ENCODE measurements around the gene AKAP8L.

AKAP8L gene

DNA sequence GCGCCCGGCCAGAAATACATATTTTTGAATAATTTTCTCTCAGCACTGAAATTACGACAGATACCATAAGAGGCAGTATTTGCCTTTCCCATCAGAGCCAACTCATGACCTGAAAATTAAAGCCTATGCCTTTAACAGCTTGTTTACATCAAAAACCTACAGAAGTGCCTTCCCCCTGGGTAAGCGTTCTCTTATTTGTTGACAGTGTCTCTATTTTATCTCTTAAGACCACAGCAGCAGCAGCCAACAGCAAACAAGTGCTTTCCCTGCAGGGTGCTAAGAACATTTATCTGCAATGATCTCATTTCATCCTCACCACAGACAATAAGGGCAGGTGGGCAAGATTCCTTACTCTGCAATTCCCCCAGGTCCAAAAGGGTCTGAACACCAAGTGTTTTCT, 6.0 kb downstream of the AKAP8L start:
- TF ChIP-seq, protein P1, sequence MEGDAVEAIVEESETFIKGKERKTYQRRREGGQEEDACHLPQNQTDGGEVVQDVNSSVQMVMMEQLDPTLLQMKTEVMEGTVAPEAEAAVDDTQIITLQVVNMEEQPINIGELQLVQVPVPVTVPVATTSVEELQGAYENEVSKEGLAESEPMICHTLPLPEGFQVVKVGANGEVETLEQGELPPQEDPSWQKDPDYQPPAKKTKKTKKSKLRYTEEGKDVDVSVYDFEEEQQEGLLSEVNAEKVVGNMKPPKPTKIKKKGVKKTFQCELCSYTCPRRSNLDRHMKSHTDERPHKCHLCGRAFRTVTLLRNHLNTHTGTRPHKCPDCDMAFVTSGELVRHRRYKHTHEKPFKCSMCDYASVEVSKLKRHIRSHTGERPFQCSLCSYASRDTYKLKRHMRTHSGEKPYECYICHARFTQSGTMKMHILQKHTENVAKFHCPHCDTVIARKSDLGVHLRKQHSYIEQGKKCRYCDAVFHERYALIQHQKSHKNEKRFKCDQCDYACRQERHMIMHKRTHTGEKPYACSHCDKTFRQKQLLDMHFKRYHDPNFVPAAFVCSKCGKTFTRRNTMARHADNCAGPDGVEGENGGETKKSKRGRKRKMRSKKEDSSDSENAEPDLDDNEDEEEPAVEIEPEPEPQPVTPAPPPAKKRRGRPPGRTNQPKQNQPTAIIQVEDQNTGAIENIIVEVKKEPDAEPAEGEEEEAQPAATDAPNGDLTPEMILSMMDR (IDR thresholded peaks at IDR 0.05), result no peak

DNA sequence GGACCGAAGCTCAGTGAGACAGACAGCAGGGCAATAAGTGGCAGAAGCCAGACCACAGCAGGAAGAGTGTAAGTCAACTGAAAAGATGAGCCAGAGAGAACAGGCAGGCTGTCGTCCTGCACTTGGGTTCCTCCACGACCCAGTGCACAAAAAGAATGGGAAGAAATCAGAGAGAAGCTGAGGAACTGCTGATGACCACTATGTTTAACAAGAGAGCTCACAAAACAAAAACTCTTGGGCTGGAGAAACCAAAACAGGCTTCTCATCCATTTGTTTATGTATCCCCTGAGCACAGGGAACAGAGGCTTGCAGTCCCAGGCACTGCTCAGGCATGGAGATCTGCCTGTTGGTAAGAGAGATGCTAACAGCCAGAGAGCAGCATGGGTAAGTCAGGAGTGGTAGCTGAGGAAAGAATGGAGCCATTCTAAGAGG, 14.0 kb downstream of the AKAP8L start:
- TF ChIP-seq, protein P1 (IDR thresholded peaks at IDR 0.05), result no peak

DNA sequence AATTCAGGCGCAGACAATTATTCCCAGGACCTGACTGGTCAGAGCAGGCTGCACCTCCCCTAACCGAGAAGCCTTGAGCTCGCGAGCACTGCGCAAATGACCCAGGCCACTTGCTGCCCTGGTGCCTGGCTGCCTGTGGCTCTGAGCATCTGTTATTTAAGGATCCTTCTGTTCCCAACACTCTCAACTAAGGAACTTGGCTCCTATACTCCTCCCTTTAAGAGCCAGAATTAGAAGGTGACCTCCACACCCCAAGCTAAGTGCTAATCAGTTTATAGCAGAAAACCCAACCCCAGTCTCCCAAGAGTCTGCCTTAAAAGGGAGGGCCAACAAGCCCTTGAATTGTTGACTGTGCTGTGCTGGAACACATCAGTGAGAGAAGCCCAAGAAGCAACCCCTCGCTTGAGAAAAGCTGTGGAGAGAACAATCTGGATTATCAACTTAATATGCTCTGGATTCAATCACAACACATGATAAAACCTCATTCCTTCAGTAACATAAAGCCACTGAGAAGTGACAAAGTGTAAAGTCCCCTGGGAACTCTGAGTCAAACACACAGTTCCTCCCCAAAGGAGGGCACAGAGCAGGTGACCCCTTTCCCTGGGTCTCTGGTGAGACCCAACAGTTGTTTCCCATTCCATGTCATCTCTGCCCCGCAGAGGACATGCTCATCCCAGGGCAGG, 14.6 kb downstream of the AKAP8L start:
- TF ChIP-seq, protein P1 (IDR thresholded peaks at IDR 0.05), result no peak

GRCh38 chr19:15403151-15403531, 15.6 kb downstream of the AKAP8L start:
- TF ChIP-seq, protein P1 (IDR thresholded peaks at IDR 0.05), result no peak

- TF ChIP-seq, protein P1 (IDR thresholded peaks at IDR 0.05), result no peak
Observed at GRCh38 chr19:15402411-15403150, 16.2 kb downstream of the AKAP8L start.

DNA sequence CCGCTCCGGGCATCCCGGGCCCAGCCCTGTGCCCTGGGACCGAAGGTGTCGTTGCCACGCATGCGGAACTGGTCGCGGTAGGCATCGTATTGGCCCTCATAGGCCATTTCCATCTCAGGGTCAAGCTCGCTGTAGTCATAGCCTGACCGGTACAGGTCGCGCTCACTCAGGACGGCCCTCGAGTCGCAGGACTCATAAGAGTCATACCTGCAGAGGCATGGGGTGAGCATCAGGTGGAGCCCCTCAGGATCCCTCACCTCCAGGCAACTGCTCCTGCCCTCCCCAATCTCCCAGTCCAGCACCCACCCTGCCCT, 17.4 kb downstream of the AKAP8L start:
- TF ChIP-seq, protein P1 (IDR thresholded peaks at IDR 0.05), result no peak

DNA sequence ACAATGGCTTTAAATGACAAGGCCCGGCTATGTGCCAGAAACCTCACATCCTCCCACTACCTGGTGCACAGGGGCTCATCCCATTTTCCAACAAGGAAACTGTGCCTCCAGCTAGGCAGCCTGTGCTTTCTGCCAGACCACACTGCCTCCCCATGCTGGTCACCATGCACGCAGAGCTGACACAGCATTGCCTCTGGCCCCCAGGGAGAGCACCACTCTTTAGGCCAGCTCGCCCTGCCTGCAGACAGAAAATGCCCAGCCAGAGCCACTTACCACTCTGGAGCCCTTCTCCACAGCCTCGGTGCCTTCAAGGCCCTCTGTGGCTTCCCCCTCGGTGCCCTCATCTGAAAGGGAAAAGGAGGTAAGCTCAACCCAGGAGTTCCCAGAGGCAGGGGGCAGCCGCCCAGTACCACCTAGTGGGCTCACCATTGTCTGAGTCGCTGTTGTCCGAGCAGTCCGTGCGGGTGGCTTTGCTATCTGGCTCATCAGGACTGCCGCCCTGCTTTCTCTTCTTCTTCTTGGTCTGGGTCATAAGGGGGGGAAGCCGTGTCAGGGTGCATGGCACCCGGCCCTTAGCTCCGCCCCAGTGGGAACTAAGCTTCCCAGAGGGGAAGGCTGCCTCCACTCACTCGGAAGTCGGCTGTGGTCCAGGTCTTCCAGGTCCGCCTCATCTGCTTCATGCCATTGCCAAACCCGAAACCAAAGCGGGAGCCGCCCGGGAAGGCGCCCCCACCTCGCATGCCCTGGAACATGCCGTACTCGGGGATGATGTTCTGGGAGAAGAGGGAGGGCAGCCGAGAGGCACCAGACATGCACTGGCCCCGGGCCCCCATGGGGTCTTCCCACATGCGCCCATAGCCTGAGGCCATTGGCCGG, 18.0 kb downstream of the AKAP8L start:
- TF ChIP-seq, protein P1 (IDR thresholded peaks at IDR 0.05), result no peak

Data from LNCAP (cell line).